Liver (tissue), 9 donors: ENCODE data around the gene ITIH4. TPM values are rescaled to one million over a fixed set of nuclear protein-coding genes. Genes with fewer than 3 reads are reported as not detected.

Source experiments
- DNase-seq: peaks from one replicate; pipeline ENCODE4 v3.0.0-alpha.2; 2017; ENCODE audit warnings: low spot score
- H3K27ac ChIP-seq, 2 donors: one replicate each; pipeline ENCODE4 v1.7.0; 2013; ENCODE audit warnings: inconsistent platforms in 2 of 2, low read length in 2 of 2, control low read depth in 1 of 2, low read depth in 1 of 2, mild to moderate bottlenecking in 1 of 2
- H3K27me3 ChIP-seq, 4 donors: one replicate each; pipeline versions ENCODE4 v1.6.1 to v1.7.0; 2013; ENCODE audit warnings: low read length in 3 of 4, inconsistent platforms in 1 of 4, mild to moderate bottlenecking in 1 of 4, moderate library complexity in 1 of 4; ENCODE audit not compliant: control insufficient read depth in 4 of 4, insufficient read depth in 4 of 4
- H3K36me3 ChIP-seq, 4 donors: one replicate each; pipeline versions ENCODE4 v1.6.1 to v1.7.0; 2013; ENCODE audit warnings: low read length in 3 of 4, mild to moderate bottlenecking in 3 of 4, low read depth in 1 of 4, moderate library complexity in 1 of 4; ENCODE audit not compliant: control insufficient read depth in 4 of 4, insufficient read depth in 3 of 4
- H3K4me1 ChIP-seq, 4 donors: one replicate each; pipeline versions ENCODE4 v1.6.1 to v1.7.0; 2013; ENCODE audit warnings: low read length in 3 of 4, mild to moderate bottlenecking in 3 of 4, moderate library complexity in 1 of 4; ENCODE audit not compliant: control insufficient read depth in 4 of 4, insufficient read depth in 4 of 4
- H3K4me3 ChIP-seq, 3 donors: one replicate each; pipeline versions ENCODE4 v1.6.1 to v1.7.0; 2013; ENCODE audit warnings: low read length in 3 of 3, control low read depth in 1 of 3, low read depth in 1 of 3, mild to moderate bottlenecking in 1 of 3
- H3K9ac ChIP-seq, 2 donors: one replicate each; pipeline ENCODE4 v1.7.0; 2013; ENCODE audit warnings: low read length in 2 of 2, mild to moderate bottlenecking in 2 of 2, moderate library complexity in 2 of 2, control low read depth in 1 of 2, low read depth in 1 of 2
- H3K9me3 ChIP-seq, 4 donors: one replicate each; pipeline versions ENCODE4 v1.6.1 to v1.7.0; 2013; ENCODE audit warnings: low read length in 3 of 4; ENCODE audit not compliant: control insufficient read depth in 4 of 4
- CTCF ChIP-seq: fragments of 150-350 bp; IDR thresholded peaks from 2 replicates; pipeline ENCODE4 v1.5.1; 2017; ENCODE audit warnings: improper control_type of control experiment, low read depth, low read length; ENCODE audit not compliant: missing input control
- EGR1 ChIP-seq, 2 donors: IDR thresholded peaks; 2 replicates each; pipeline ENCODE4 v1.6.1; 2016 to 2018; ENCODE audit warnings: antibody characterized with exemption in 2 of 2, low read depth in 2 of 2
- FOXA1 ChIP-seq: IDR thresholded peaks from 2 replicates; pipeline ENCODE4 v1.6.1; 2016; ENCODE audit warnings: antibody characterized with exemption
- FOXA2 ChIP-seq: IDR thresholded peaks from 2 replicates; pipeline ENCODE4 v1.6.1; 2016; ENCODE audit warnings: antibody characterized with exemption
- GABPA ChIP-seq, 2 donors: IDR thresholded peaks in 1 of 2; conservative IDR thresholded peaks in 1 of 2; 2 replicates each; pipeline ENCODE4 v1.6.1; 2016; ENCODE audit warnings: antibody characterized with exemption in 2 of 2, mild to moderate bottlenecking in 1 of 2, moderate library complexity in 1 of 2
- HNF4A ChIP-seq, 2 donors: conservative IDR thresholded peaks; 2 replicates each; pipeline ENCODE4 v1.6.1; 2016; ENCODE audit warnings: antibody characterized with exemption in 2 of 2, mild to moderate bottlenecking in 2 of 2
- HNF4G ChIP-seq: IDR thresholded peaks from 2 replicates; pipeline ENCODE4 v1.6.1; 2016; ENCODE audit warnings: antibody characterized with exemption
- JUND ChIP-seq, 2 donors: IDR thresholded peaks; 2 replicates each; pipeline ENCODE4 v1.6.1; 2016; ENCODE audit warnings: antibody characterized with exemption in 2 of 2
- NR2F2 ChIP-seq: IDR thresholded peaks from 2 replicates; pipeline ENCODE4 v1.6.1; 2016; ENCODE audit warnings: antibody characterized with exemption
- RAD21 ChIP-seq, 2 donors: IDR thresholded peaks; 2 replicates each; pipeline ENCODE4 v1.6.1; 2016; ENCODE audit warnings: antibody characterized with exemption in 2 of 2, mild to moderate bottlenecking in 2 of 2
- REST ChIP-seq: IDR thresholded peaks from 2 replicates; pipeline ENCODE4 v1.6.1; 2016; ENCODE audit warnings: antibody characterized with exemption, mild to moderate bottlenecking
- RXRA ChIP-seq, 2 donors: IDR thresholded peaks; 2 replicates each; pipeline ENCODE4 v1.6.1; 2017 to 2018; ENCODE audit warnings: antibody characterized with exemption in 2 of 2, mild to moderate bottlenecking in 1 of 2
- SP1 ChIP-seq: IDR thresholded peaks from 2 replicates; pipeline ENCODE4 v1.6.1; 2018; ENCODE audit warnings: antibody characterized with exemption, mild to moderate bottlenecking
- TAF1 ChIP-seq: conservative IDR thresholded peaks from 2 replicates; pipeline ENCODE4 v1.6.1; 2016; ENCODE audit warnings: antibody characterized with exemption, mild to moderate bottlenecking
- YY1 ChIP-seq: IDR thresholded peaks from 2 replicates; pipeline ENCODE4 v1.6.1; 2016; ENCODE audit warnings: antibody characterized with exemption, mild to moderate bottlenecking
- WGBS: extraction: QIAGEN DNeasy Blood & Tissue Kit; methylation state at CpG from one replicate; pipeline ENCODE4 v1.1.7; 2013; 5-methylcytosine and 5-hydroxymethylcytosine counted together
- polyA plus RNA-seq, 2 donors: library from polyadenylated mRNA; stranded (reverse) in 1 of 2; unstranded in 1 of 2; fragments of 200-250 nt in 1 of 2; fragments of >200 nt in 1 of 2; fragmentation: Nextera tagmentation in 1 of 2; extraction: Ambion mirVana in 1 of 2; gene quantifications; one replicate each; pipeline versions ENCODE4 v1.2.1 to v1.2.3, GENCODE V29; 2013 to 2015
- total RNA-seq, 2 donors: library from RNA; depleted of rRNA; stranded (reverse); fragments of >200 nt; gene quantifications; one replicate each; pipeline ENCODE4 v1.2.3, GENCODE V29; 2014
- TF ChIP-seq, protein P1 (sequence below): IDR thresholded peaks from 2 replicates; pipeline ENCODE4 v1.6.1; 2016; ENCODE audit warnings: antibody characterized with exemption
- TF ChIP-seq, protein P2 (sequence below): IDR thresholded peaks from 2 replicates; pipeline ENCODE4 v1.6.1; 2016; ENCODE audit warnings: antibody characterized with exemption
- TF ChIP-seq, protein P3 (sequence below): IDR thresholded peaks from 2 replicates; pipeline ENCODE4 v1.6.1; 2016; ENCODE audit warnings: antibody characterized with exemption
- donor health status: healthy.
- donor health status: healthy.
- donor health status: healthy.
- donor health status: healthy.
- donor health status: healthy.

The ITIH4 gene
- total and polyA plus RNA-seq, 4 donors, result 447 to 3,354 (median 2,410) TPM

DNA sequence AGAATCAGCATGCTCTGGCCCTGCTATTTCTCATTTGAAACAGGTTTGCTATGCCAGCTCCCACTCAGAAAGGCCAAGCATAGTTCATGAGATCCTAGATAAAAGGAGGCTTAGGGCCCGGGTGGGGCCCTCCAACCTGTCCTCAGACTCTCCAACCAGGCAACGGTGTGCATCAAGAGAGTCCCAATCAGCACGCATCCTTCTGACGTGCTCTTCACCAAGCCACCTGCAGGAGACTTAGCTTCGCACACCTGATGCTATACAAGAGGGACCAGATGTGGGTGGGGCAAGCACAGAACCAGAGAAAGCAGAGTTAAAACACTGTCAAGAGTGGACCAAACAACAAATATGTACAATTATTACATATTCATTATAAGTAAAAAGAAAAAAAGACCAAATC is 49.6 kb upstream of the ITIH4 start:
- Histone ChIP-seq H3K27ac (no peak overlapping the region), H3K4me1 (peaks cover 0 to 7% (median 1%) of the 10 kb centered on the region in 4 donors), H3K36me3 (peaks cover 0 to 3% (median 1%) of the 10 kb centered on the region in 4 donors), H3K9ac (no peak overlapping the region), H3K4me3 (no peak overlapping the region), H3K27me3 (no peaks in the 10 kb centered on the region), H3K9me3 (no peaks in the 10 kb centered on the region)
- 99% methylated on average over 5 of the region's 5 CpGs for WGBS
- no peak for TF ChIP-seq FOXA2
- TF ChIP-seq, protein P1, sequence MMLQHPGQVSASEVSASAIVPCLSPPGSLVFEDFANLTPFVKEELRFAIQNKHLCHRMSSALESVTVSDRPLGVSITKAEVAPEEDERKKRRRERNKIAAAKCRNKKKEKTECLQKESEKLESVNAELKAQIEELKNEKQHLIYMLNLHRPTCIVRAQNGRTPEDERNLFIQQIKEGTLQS, result no peak
- TF ChIP-seq FOXA1, result no peak
- no peak for TF ChIP-seq HNF4G
- TF ChIP-seq, protein P2, sequence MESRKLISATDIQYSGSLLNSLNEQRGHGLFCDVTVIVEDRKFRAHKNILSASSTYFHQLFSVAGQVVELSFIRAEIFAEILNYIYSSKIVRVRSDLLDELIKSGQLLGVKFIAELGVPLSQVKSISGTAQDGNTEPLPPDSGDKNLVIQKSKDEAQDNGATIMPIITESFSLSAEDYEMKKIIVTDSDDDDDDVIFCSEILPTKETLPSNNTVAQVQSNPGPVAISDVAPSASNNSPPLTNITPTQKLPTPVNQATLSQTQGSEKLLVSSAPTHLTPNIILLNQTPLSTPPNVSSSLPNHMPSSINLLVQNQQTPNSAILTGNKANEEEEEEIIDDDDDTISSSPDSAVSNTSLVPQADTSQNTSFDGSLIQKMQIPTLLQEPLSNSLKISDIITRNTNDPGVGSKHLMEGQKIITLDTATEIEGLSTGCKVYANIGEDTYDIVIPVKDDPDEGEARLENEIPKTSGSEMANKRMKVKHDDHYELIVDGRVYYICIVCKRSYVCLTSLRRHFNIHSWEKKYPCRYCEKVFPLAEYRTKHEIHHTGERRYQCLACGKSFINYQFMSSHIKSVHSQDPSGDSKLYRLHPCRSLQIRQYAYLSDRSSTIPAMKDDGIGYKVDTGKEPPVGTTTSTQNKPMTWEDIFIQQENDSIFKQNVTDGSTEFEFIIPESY, result no peak
- TF ChIP-seq RXRA (IDR thresholded peaks at IDR 0.05), result no peak
- no peak for TF ChIP-seq RAD21 (IDR thresholded peaks at IDR 0.05)
- TF ChIP-seq SP1, result no peak
- no peak for TF ChIP-seq CTCF
- no peak for TF ChIP-seq REST
- TF ChIP-seq EGR1 (IDR thresholded peaks at IDR 0.05; ENCODE audit: low read depth in 2 of 2), result no peak
- TF ChIP-seq HNF4A (conservative IDR thresholded peaks at IDR 0.05), result no peak
- no peak for TF ChIP-seq TAF1
- no peak for TF ChIP-seq YY1
- no peak for TF ChIP-seq JUND (IDR thresholded peaks at IDR 0.05)
- TF ChIP-seq, protein P3, sequence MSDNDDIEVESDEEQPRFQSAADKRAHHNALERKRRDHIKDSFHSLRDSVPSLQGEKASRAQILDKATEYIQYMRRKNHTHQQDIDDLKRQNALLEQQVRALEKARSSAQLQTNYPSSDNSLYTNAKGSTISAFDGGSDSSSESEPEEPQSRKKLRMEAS, result no peak
- DNase-seq, result no peak

DNA sequence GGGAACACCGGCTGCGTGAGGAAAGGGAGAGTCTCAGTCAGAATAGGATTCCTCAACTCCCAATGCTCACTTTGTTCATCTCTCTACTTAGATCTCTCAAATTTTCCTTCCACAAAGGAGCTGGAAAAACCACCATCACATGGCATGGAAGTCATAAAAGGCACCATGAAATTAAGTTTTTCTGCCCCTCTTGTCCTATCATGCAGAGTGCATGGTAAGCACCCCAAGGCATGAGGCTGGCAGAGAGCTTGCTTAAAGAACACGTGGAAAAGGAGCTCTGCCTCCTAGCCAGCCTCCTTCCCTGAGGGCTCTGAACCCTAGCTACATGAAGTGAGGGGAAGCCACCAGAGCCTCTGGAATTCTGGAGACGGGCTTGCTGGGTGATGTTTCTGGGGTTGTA is 49.1 kb upstream of the ITIH4 start:
- DNase-seq, result no peak
- H3K36me3 ChIP-seq, result peaks cover 0 to 3% (median 1%) of the 10 kb centered on the region in 4 donors
- peaks cover 0 to 7% (median 1%) of the 10 kb centered on the region in 4 donors for H3K4me1 ChIP-seq
- H3K9me3 ChIP-seq, result no peaks in the 10 kb centered on the region
- H3K27me3 ChIP-seq, result no peaks in the 10 kb centered on the region
- no peak overlapping the region for H3K27ac ChIP-seq
- WGBS, result 96% methylated on average over 4 of the region's 4 CpGs
- TF ChIP-seq RAD21 (IDR thresholded peaks at IDR 0.05), result no peak
- TF ChIP-seq SP1, result no peak
- TF ChIP-seq, protein P3, result no peak
- TF ChIP-seq RXRA (IDR thresholded peaks at IDR 0.05), result no peak
- TF ChIP-seq, protein P2, result no peak
- no peak for TF ChIP-seq TAF1
- TF ChIP-seq CTCF, result no peak
- TF ChIP-seq HNF4A (conservative IDR thresholded peaks at IDR 0.05), result no peak
- TF ChIP-seq HNF4G, result no peak
- TF ChIP-seq NR2F2, result no peak
- TF ChIP-seq GABPA (IDR thresholded peaks at IDR 0.05 in 1 of 2, conservative IDR thresholded peaks at IDR 0.05 in 1 of 2), result no peak
- no peak overlapping the region for H3K4me3 ChIP-seq
- H3K9ac ChIP-seq, result no peak overlapping the region
